OCI-LY7 (cell line): ENCODE measurements around the gene GPR63.

Source experiments
- EZH2phosphoT487 ChIP-seq: fragments of 200-600 bp; sonication (generic); IDR thresholded peaks from 2 replicates; pipeline ENCODE4 v1.6.1; 2018; ENCODE audit warnings: low read depth, borderline replicate concordance, mild to moderate bottlenecking, mixed run types, antibody characterized with exemption, low read length, moderate library complexity, mixed read lengths
- TF ChIP-seq, protein P1 (sequence below): fragments of 200-600 bp; sonication (generic); conservative IDR thresholded peaks from 2 replicates; pipeline ENCODE4 v1.5.1; 2014; ENCODE audit warnings: mild to moderate bottlenecking, antibody characterized with exemption, low read length, moderate library complexity, mixed read lengths

DNA sequence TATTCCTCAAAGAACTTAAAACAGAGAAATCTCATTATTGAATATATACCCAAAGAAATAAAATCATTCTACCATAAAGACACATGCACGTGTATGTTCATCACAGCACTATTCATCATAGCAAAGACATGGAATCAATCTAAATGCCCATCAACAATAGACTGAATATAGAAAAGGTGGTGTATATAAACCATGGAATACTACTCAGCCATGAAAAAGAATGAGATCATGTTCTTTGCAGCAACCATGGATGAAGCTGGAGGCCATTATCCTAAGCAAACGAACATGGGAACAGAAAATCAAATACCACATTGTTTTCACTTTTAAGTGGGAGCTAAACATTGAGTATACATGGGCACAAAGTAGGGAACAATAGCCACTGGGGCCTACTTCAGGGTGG lies 12.3 kb upstream of the GPR63 start:
- TF ChIP-seq, protein P1, sequence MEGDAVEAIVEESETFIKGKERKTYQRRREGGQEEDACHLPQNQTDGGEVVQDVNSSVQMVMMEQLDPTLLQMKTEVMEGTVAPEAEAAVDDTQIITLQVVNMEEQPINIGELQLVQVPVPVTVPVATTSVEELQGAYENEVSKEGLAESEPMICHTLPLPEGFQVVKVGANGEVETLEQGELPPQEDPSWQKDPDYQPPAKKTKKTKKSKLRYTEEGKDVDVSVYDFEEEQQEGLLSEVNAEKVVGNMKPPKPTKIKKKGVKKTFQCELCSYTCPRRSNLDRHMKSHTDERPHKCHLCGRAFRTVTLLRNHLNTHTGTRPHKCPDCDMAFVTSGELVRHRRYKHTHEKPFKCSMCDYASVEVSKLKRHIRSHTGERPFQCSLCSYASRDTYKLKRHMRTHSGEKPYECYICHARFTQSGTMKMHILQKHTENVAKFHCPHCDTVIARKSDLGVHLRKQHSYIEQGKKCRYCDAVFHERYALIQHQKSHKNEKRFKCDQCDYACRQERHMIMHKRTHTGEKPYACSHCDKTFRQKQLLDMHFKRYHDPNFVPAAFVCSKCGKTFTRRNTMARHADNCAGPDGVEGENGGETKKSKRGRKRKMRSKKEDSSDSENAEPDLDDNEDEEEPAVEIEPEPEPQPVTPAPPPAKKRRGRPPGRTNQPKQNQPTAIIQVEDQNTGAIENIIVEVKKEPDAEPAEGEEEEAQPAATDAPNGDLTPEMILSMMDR, result no peak
- no peak for TF ChIP-seq EZH2phosphoT487
